CD4-positive, alpha-beta T cell treated with Interleukin-1 beta for 1 hour (primary cell): Measurements from ENCODE around the gene NEURL2.

ENCODE experiments used
- DNase-seq, 2 donors: peaks; one replicate each; pipeline ENCODE4 v3.0.0-alpha.2; 2020 to 2022

NEURL2 gene

GRCh38 chr20:45867136-45867818 is 23.7 kb downstream of the NEURL2 start:
- no peak for DNase-seq

DNA sequence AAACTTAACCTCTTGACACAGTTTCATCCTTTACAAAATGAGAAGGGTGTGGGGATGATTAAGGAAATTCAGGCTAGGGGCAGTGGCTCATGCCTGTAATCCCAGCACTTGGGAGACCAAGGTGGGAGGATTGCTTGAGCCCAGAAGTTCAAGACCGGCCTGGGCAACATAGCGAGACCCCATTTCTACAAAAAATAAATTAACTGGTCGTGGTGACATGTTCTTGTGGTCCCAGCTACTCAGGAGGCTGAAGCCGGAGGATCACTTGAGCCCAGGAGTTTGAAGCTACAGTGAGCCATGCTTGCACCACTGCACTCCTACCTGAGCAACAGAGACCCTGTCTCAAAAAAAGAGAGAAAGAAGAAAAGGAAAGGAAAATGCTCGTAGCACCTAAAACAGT is 24.6 kb downstream of the NEURL2 start:
- no peak for DNase-seq

DNA sequence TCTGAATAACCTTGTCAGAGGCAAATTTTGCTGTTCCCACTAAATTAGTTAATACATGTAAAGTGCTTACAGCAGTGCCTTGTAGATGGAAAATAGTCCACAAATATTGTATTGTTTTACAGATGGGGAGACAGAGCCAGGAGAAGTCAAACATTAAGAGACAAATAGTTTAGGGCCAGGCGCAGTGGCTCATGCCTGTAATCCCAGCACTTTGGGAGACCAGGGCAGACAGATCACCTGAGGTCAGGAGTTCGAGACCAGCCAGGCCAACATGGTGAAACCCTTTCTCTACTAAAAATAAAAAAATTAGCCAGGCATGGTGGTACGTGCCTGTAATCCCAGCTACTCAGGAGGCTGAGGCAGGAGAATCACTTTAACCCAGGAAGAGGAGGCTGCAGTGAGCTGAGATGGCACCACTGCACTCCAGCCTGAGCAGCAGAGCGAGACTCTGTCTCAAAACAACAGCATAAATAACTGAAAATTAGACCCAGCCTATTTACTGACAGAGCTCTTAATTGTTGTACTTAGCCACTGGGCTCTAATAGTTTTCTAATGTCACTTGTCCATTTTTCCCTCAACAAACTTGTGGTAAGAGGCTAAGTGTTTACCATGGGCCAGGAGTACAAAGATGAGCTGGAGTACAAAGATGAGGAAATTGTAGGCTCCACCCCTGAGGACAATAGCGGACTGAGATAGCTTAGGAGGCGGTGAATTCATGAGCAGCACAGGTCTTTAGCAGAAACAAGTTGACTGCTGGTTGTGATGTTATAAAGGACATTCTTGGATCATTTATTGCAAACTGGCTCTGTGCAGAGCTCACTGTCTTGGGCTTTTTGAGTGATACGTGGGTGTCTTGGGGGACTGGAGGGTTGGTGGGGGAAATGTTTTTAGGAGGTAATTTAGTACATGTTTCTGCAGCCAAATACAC is 27.2 kb downstream of the NEURL2 start:
- no peak for DNase-seq

- no peak for DNase-seq
These were observed 29.6 kb downstream of the NEURL2 start for GRCh38 chr20:45861221-45862075.

DNA sequence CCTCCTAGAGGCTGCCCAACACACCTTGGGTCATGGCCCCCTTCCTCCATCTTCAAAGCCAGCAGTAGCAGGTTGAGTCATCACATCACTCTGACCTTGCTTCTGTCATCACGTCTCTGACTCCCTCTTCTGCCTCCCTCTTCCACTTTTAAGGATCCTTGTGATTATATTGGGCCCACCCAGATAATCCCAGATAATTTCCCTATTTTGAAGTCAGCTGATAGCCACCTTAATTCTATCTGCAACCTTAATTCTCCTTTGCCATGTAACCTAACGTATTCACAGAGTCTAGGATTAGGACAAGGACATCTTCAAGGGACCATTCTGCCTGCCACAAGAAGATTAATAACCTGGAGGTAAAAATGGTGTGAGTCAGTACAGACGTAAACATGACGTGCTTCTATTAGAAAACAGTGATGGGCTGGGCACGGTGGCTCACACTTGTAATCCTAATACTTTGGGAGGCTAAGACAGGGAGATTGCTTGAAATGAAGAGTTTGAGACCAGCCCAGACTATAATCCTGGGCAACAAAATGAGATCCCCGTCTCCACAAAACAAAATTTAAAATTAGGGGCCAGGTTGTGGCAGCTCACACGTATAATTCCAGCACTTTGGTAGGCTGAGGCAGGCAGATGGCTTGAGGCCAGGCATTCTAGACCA is 30.3 kb downstream of the NEURL2 start:
- DNase-seq = no peak

GRCh38 chr20:45859916-45860315 is 31.1 kb downstream of the NEURL2 start:
- DNase-seq = no peak

DNA sequence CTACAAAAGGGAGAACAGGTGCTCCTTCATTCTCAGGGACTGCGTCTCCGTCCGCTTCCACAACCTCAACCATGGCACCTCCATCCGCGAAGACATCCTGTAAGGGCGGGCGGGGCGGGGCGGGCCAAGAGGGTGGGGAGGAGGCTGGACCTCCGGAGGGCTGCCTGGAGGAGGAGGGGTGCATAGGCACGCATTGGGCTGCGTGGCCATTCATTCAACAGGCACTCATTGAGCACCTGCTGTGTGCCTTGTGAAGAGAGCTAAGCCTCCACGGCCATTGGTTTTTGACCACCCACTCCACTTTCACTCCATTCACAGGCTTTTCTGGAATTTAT is 33.2 kb downstream of the NEURL2 start:
- DNase-seq = no peak

- DNase-seq = peak; percentile 97 to 100
These were observed 33.7 kb downstream of the NEURL2 start, which contains the start of the genes ACOT8 and ZSWIM3 for GRCh38 chr20:45857114-45857881. Gene ACOT8, minus strand, starts transcription at chr20:45857392. Its CDS starts 77 bp downstream, at chr20:45857315. Gene ZSWIM3, plus strand, starts transcription at chr20:45857614. Its CDS starts 212 bp downstream, at chr20:45857826.

GRCh38 chr20:45853484-45853883 is 37.5 kb downstream of the NEURL2 start:
- DNase-seq = no peak

DNA sequence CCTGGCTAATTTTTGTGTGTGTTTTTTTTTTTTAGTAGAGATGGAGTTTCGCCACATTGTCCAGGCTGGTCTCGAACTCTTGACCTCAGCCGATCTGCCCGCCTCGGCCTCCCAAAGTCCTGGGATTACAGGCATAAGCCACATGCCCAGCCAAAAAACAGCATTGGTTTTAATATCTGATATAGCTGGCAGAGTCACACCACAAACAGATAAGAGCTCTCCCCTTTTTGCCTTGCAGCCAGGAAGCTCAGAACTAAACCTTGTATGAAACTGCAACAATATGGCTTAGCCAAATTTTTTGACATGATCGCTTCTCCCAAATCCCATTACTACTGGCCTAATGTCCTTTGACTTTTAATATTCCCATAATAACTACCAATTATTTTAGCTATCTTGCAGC is 38.7 kb downstream of the NEURL2 start:
- no peak for DNase-seq

DNA sequence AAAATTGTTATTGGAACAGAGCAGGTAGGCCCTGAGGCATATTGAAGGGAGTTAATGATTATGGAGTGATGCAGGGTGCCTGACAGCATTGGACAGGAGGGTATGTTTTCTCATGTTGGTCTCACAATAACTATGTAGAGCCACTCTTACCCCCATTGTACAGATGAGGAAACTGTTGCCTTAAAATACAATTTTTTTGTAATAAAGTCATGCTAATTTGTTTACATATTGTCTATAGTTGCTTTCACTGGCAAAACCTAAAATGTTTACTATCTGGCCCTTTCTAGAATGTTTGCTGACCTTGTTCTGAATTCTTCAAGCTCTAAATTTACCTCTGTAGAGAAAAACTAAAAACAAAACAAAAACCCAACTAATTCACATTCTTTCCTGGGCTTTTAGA is 39.5 kb downstream of the NEURL2 start:
- no peak for DNase-seq

DNA sequence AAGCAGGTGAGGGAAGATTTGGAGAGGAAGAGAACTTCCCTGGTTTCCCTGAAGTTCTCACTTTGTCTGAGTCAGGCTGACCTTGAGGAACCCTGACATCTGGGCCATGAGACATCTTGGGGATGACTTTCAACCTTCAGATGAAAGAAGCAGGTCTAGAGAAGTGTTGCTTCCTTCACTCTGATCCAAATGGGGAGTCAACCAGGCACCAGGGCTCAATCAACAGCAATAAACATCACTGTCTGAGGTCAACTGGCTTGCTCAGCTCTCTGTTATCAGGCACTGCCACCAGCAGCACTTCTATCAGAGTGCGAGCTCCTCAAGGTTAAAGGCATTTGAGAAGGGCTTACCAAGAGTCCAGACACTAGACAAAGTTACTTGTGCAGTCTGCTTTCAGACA is 40.1 kb downstream of the NEURL2 start:
- DNase-seq = no peak

GRCh38 chr20:45850238-45850637 is 40.8 kb downstream of the NEURL2 start:
- DNase-seq = no peak

- DNase-seq = no peak
These were observed 41.9 kb downstream of the NEURL2 start for GRCh38 chr20:45848969-45849582.

DNA sequence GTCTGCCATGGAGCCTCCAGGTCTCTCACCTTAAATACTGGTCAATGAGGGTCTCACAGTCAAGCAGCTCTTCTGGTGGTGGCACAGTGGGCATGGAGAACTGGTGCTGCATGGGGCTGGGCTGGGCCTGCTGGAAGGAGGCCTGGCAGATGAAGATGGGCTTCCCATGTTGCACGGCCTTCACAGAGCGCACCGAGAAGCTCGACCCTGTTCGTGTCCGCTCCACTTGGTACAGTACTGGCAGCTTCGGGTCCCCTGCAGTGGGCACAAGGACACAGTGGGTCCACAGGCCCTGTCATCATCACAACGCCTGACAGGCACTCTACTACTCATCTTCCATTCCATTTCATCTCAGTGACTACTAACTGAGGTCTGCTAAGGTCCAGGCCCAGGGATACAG is 42.6 kb downstream of the NEURL2 start:
- DNase-seq = no peak

DNA sequence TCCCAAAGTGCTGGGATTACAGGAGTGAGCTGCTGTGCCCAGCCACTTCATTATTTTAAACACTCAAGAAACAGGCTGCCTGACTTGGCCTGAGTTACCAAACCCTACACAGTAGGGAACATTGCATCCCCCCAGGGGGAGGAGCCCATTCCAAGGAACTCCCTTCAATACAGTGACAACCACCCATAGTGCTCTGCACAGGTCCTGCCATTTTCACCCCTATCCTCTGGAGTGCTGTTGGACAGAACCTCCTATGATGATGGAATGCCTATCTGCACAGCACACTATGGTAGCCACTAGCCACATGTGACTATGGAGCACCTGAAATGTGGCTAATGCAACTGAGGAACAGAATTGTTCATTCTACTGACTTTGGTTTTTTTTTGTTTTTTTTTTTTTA is 45.6 kb downstream of the NEURL2 start:
- DNase-seq = no peak

- no peak for DNase-seq
These were observed 47.5 kb downstream of the NEURL2 start for GRCh38 chr20:45843506-45843905.

DNA sequence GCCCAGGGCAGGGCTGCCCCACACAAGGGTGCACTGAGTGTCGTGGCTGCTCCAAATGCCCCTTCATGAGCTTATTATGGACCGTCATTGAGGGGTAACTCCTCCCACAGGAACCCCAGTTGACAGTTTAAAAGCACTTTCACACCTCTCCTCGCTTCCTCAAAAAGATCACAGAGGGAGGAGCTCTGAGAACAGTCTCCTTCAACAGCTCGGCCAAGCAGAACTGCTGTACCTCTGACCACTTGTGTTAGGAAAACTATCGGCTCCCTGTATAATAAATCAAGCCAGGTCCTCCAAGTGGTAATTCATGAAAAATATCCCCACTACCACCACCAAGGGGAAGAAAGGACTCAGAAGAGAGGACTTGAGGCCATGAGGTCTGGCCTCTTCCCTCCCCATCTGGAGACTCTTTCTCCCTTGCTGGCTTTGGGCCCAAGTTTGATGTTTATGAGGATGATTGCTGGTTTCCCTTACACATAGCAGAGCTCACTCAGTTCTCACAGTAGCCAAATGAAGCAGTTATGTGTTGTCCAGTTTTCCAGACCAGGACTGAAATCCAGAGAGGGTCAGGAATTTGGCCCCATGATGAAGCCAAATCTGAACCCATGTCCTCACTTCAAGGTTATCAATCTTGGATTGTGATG is 48.7 kb downstream of the NEURL2 start:
- DNase-seq = peak in 1 of 2 donors; percentile 20

GRCh38 chr20:45841407-45842129 is 49.4 kb downstream of the NEURL2 start:
- no peak for DNase-seq

DNA sequence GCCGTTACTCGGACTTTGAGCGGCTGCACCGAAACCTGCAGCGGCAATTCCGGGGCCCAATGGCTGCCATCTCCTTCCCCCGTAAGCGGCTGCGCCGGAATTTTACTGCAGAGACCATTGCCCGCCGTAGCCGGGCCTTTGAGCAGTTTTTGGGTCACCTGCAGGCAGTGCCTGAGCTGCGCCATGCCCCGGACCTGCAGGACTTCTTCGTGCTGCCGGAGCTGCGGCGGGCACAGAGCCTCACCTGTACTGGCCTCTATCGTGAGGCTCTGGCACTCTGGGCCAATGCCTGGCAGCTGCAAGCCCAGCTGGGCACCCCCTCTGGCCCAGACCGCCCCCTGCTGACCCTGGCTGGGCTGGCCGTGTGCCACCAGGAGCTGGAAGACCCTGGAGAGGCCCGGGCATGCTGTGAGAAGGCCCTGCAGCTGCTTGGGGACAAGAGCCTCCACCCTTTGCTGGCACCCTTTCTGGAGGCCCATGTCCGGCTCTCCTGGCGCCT is 50.3 kb downstream of the NEURL2 start:
- DNase-seq = no peak
